Forelimb muscle (tissue), 1 donor: ENCODE data around the gene TCF4. TPM values are rescaled to one million over a fixed set of nuclear protein-coding genes. Genes with fewer than 3 reads are reported as not detected.
A peak's percentile ranks its signal among the peaks of the same experiment; 100 is the strongest.

Experiments
- DNase-seq: peaks from one replicate; pipeline ENCODE4 v3.0.0-alpha.2; 2013; ENCODE audit warnings: low read depth
- polyA plus RNA-seq: library from polyadenylated mRNA; unstranded; fragments of 120-200 nt; gene quantifications from one replicate; pipeline ENCODE4 v1.2.1, GENCODE V29; 2013; ENCODE audit not compliant: insufficient read length

TCF4 gene
- polyA plus RNA-seq, 1 donor, result 100 TPM

DNA sequence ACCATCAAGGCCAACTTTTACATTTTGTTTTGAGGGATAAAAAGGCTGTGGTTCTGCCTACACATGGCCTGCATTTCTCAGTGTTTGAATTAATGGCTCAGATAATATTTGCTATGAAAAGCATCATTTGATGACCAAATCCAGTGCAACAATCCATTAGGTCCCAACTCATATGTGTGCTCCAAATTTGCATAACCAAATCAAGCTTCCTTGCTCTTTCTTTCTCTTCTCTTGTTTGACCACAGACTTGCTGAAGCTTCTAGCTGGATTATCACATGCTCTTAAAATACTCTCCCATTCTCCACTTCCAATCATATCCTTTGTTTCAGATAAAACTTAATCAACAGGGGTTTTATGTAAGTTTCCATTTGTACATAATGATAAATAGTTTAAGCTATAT lies 147.0 kb downstream of the TCF4 start:
- DNase-seq, result no peak

DNA sequence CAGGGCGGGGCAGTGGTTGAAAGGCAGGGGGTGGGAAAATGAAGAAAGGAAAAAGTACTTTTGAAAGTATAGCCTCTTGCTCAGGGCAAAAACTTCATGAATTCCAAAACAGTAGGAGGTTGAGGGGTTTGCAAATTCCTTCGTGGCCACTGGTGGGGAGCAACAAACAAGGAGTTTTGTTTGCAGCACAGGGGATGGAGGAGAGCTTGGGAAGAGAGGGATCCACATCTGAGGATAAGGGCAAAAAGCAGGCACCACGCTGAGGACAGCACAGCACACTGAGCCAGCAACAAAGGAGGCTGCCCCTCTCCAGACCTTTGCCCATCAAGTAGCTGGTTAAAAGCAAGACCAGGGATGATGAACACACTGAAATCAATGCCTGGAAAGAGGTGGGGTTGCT lies 148.9 kb downstream of the TCF4 start:
- DNase-seq, result no peak

DNA sequence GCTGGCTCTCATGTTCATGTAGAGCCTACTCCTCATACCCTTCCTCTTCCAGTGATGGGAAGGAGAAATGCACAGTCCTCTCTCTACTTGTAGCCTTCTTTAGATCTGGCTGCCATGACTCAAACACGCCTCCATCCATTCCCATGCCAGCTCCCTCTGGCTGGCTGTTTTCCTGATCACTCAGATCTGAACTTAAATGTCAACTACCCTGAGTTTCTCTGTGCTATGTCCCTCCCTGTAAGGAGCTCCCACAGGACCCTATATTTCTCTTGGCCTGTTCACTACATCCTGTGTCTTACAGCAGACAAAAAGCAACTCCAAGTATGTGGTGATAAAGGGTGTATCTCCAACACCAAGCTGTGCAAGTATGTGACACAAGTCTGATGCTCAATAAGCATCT lies 152.4 kb downstream of the TCF4 start:
- DNase-seq, result no peak

- DNase-seq, result no peak
Measured at GRCh38 chr18:55433648-55434047, 154.3 kb downstream of the TCF4 start.

DNA sequence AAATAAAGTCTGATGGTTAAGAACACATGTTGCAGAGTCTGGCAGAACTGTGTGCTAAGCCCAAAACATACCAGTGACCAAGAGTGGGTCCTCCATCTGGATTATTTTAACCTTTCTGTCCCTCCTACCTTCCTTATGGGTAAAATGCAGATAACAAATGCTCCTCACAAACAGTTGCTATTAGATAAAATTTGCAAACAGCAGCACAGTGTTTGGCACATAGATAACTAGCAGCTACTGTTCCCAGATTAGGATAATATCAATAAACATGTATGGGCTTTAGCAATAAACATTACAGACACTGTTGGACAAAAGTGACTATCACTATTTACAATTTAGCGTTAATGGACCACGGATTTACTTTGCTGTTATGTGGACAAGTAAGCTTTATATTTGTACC lies 154.9 kb downstream of the TCF4 start:
- no peak for DNase-seq

GRCh38 chr18:55432307-55433040 lies 155.5 kb downstream of the TCF4 start:
- DNase-seq, result no peak

GRCh38 chr18:55430026-55430425 lies 158.0 kb downstream of the TCF4 start:
- DNase-seq, result no peak

DNA sequence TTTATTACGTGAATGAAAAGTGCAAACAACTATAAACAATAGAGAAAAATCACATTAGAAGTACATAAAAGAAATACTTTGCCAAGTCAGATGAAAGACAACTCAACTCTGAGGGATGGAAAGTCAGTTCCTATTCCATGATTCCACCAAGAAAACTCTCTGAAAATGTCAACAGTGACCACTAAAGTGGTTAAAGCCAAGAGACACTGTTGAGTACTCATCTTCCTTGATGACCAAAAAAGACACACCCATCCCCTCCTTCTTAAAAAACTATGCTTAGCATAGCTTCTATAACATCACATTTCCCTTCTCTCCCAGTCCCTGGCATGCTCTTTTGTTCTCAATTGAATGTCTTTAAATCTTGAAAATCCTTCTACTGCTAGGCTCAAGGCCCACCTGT lies 160.0 kb downstream of the TCF4 start:
- DNase-seq, result no peak

- DNase-seq, result no peak
Measured at GRCh38 chr18:55425698-55426097, 162.3 kb downstream of the TCF4 start.

- peak; percentile 93 for DNase-seq
Measured at GRCh38 chr18:55422456-55423180, 165.4 kb downstream of the TCF4 start.

GRCh38 chr18:55421615-55422419 lies 166.2 kb downstream of the TCF4 start:
- DNase-seq, result no peak

DNA sequence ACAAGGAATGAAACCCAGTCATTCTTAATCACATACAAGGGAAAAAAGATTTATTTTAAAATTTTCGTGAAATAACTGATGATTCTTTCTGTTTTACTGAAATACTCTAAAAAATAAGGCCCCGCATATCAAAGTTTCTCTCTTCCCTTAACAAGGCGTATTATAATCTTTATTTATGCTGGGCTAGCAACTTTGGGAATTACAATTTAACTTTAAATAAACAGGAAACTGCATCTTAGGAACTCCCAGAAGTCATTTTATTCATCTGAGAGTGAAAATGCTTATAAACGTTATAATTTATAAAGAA lies 166.7 kb downstream of the TCF4 start:
- DNase-seq, result no peak

- no peak for DNase-seq
Measured at GRCh38 chr18:55420665-55421307, 167.2 kb downstream of the TCF4 start.

DNA sequence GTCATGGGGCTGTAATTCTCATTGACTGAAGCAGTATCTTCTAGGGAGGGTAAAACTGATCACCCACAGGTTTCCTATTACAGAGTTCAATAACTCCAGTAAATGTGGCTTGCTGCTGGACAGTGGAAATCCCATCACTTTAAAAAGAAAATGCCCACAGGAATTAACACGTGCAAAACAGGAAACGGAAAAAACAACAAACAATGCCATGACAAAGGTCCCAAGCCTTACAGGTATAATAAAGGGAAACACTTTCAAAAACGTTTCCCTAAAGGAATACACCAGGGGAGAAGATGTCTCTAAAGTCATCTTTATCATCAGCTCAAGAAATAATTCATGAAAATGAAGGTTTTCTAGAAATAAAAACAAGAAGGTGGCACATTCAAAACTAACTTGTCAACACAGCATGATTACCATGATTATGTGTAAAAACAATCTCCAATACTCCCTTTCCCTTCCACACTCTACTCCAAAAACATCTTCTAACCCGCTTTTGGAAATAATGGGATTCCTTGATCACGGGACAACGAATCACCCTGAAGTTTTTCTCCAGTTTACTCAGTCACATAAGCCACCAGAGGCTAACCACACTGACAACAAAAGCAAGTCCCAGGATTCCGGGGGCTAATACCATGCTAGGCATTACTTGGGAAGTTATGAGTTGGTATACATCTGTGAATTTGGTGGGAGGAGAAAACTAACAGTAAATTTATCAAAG lies 167.9 kb downstream of the TCF4 start:
- DNase-seq, result no peak

DNA sequence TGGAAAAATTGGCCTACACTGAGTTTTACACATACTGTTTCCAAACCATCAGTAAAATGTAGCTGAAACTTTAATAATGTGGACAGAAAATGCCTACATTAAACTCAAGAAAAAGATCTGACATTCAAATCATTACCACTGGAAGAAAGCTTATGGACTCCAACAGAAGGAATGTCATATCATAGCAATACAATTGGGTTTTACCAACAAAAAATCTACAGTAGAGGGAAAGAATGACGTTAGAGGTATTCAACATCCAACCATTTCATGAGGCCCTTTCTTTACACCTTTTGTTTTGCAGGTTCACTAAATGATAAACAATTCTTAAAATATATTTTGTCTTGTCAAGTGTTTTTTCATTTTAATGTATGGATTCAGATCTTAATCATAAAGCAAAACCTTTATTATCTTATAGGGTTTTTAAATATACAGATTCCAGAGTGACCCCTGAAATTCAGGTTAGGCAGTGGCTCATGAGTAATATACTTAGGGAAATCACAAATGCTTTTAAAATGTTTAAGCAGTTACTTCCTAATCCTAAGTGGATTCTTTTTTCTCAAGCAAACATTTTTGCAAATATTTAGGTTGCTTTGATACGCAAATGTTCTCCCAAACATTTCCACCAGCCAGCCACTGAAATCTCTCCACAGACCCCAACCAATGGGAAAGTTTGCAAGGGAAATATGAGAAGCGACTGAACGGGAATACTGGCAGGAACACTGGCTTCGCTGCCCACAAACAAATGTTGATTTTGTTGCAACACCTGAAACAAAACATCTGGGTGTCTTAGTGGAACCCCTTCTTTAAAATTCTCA lies 168.7 kb downstream of the TCF4 start:
- no peak for DNase-seq

- DNase-seq, result no peak
Measured at GRCh38 chr18:55418439-55418838, 169.6 kb downstream of the TCF4 start.

DNA sequence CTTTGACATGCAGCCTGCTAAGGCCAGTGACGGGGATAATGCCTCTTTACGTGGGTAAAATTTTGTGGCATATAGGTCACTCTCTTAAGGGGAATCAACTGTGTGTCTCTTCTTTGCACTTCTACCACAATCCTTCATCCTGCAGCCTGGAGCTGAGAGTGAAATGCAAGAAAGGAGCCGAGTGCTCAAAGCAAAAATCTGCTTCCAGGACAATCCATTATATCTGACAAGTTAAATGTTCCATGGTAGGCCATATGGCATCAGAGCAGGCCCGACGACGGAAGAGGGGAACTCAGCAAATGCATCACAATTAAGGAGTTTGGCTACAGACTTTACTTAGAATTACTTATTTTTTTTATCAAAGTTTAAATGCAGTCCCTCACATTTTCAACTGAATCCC lies 171.2 kb downstream of the TCF4 start:
- no peak for DNase-seq

DNA sequence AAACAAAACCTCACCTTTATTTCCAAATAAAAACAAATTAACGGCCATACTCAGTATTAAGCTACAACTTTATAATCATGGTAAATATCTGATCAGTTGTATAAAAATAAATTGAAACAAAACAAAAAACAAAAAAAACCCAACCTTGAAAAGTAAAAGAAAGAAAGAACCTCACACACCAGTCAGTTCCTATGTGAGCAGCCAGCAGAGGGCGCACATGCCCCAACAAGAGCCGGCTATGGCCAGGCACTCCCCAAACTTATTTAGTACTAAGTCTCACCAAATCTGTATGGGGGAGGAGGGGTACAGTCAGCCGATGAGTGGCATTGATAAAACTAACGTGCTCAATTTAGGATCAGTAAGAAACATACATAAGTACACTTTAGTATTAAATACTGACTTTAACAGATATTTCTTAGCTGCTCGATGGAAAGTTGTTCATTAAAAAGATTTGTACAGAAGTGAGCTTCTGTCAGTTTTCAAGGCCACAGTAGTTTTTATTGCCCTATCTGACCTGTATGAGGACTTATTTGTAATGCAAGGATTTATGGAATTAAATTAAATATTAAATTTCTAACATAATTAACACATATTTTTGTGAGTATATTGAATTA lies 172.6 kb downstream of the TCF4 start:
- DNase-seq, result no peak

- DNase-seq, result no peak
Measured at GRCh38 chr18:55414475-55414874, 173.5 kb downstream of the TCF4 start.

DNA sequence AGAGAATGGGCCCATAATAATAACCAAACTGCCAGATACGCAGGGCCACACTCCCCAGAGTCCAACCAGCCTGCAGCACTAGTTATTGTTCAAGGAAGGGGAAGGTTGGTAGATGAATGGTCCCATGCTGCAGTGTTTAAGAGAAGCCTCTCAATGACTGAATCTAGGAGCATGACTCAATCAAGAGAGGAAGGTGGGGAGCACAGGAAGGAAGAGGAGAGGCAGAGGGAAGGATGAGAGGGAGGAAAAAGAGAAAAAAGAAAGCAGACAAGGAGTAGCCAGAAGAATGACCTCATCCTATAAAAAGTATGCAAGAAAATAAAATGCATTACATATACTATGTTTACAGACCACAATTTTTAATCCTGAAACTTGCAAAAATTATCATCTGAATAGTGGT lies 174.5 kb downstream of the TCF4 start:
- DNase-seq, result no peak
